Erythroblast (primary cell): ENCODE measurements around the gene EMX2.

Experiments used
- GATA1 ChIP-seq: IDR thresholded peaks from 2 replicates; pipeline ENCODE4 v1.6.1; 2011; ENCODE audit warnings: low read depth, mild to moderate bottlenecking, control low read depth, low read length, moderate library complexity
- POLR2A ChIP-seq: IDR thresholded peaks from 2 replicates; pipeline ENCODE4 v1.6.1; 2011; ENCODE audit warnings: mild to moderate bottlenecking, low read length

- no peak for TF ChIP-seq POLR2A
- TF ChIP-seq GATA1 = no peak
Measured at GRCh38 chr10:117563780-117564179, 21.2 kb downstream of the EMX2 start.
